Vagina (tissue), 2 donors: ENCODE results near the gene PCSK5.

Source experiments
- CTCF ChIP-seq, 3 experiments: fragments of 450-650 bp in 2 of 3; fragments of 200-600 bp in 1 of 3; sonication (generic) in 1 of 3; IDR thresholded peaks; one replicate each; pipeline ENCODE4 v1.5.1; 2017 to 2019; ENCODE audit warnings: antibody characterized with exemption in 3 of 3, mild to moderate bottlenecking in 2 of 3, moderate library complexity in 2 of 3
- POLR2AphosphoS5 ChIP-seq, 2 donors: sonication (generic); formaldehyde crosslinking; IDR thresholded peaks; one replicate each; pipeline ENCODE4 v1.9.0; 2017; ENCODE audit warnings: antibody characterized with exemption in 2 of 2, mild to moderate bottlenecking in 2 of 2, low read depth in 1 of 2; ENCODE audit not compliant: insufficient read depth in 1 of 2

GRCh38 chr9:76027416-76027815 is 136.9 kb downstream of the PCSK5 start:
- TF ChIP-seq CTCF (IDR thresholded peaks at IDR 0.05) (no peak), POLR2AphosphoS5 (IDR thresholded peaks at IDR 0.05; ENCODE audit: insufficient read depth in 1 of 2, low read depth in 1 of 2) (no peak)
